GM23338 (cell line): ENCODE results near the gene LNX2. TPM values are rescaled to one million over a fixed set of nuclear protein-coding genes. Genes with fewer than 3 reads are reported as not detected.

ENCODE experiments used
- ATAC-seq: fragments of 200-7000 bp; cut with Tn5 transposase; 3 replicates; pipeline ENCODE4 v1.9.1; 2020
- DNase-seq: peaks from one replicate; pipeline ENCODE4 v3.0.0-alpha.2; 2015; ENCODE audit warnings: low spot score
- H2AFZ ChIP-seq: fragments of 200-600 bp; sonication (generic); 2 replicates; pipeline ENCODE4 v1.8.0; 2016; ENCODE audit warnings: antibody characterized with exemption, mild to moderate bottlenecking, moderate library complexity
- H3F3A ChIP-seq: fragments of 200-600 bp; sonication (generic); replicated peaks from 2 replicates; pipeline ENCODE4 v1.8.0; 2017; ENCODE audit warnings: antibody characterized with exemption, mixed run types, low read depth
- H3K27ac ChIP-seq: fragments of 200-600 bp; sonication (generic); 2 replicates; pipeline ENCODE4 v1.6.1; 2016; ENCODE audit warnings: low read depth
- H3K27me3 ChIP-seq: fragments of 200-600 bp; sonication (generic); 2 replicates; pipeline ENCODE4 v1.8.0; 2016; ENCODE audit warnings: mild to moderate bottlenecking, mixed run types, moderate library complexity; ENCODE audit not compliant: insufficient read depth
- H3K36me3 ChIP-seq: fragments of 200-600 bp; sonication (generic); 2 replicates; pipeline ENCODE4 v1.8.0; 2016; ENCODE audit warnings: mild to moderate bottlenecking; ENCODE audit not compliant: insufficient read depth
- H3K4me1 ChIP-seq: fragments of 200-600 bp; sonication (generic); 2 replicates; pipeline ENCODE4 v1.8.0; 2016; ENCODE audit warnings: mild to moderate bottlenecking, moderate library complexity; ENCODE audit not compliant: insufficient read depth
- H3K4me2 ChIP-seq: fragments of 200-600 bp; sonication (generic); 2 replicates; pipeline ENCODE4 v1.7.1; 2017; ENCODE audit warnings: mixed run types
- H3K4me3 ChIP-seq: fragments of 200-600 bp; sonication (generic); 2 replicates; pipeline ENCODE4 v1.6.1; 2016; ENCODE audit warnings: mixed run types
- H3K79me2 ChIP-seq: fragments of 200-600 bp; sonication (generic); replicated peaks from 2 replicates; pipeline ENCODE4 v1.8.0; 2017; ENCODE audit warnings: mild to moderate bottlenecking; ENCODE audit not compliant: insufficient read depth
- H3K9me2 ChIP-seq: fragments of 200-600 bp; sonication (generic); 2 replicates; pipeline ENCODE4 v1.8.0; 2017; ENCODE audit not compliant: insufficient read depth
- H4K20me1 ChIP-seq: fragments of 200-600 bp; sonication (generic); replicated peaks from 2 replicates; pipeline ENCODE4 v1.8.0; 2017; ENCODE audit warnings: mild to moderate bottlenecking; ENCODE audit not compliant: insufficient read depth
- H3K27ac Mint-ChIP-seq: 2 replicates; pipeline ENCODE4 v1.8.0; 2020; ENCODE audit warnings: inconsistent platforms, mild to moderate bottlenecking, moderate library complexity, mixed read lengths
- H3K27me3 Mint-ChIP-seq: 3 replicates; pipeline ENCODE4 v1.8.0; 2022; ENCODE audit warnings: low read depth, mild to moderate bottlenecking, moderate library complexity, mixed read lengths, inconsistent platforms; ENCODE audit not compliant: insufficient read depth, poor library complexity
- H3K36me3 Mint-ChIP-seq: 3 replicates; pipeline ENCODE4 v1.8.0; 2021; ENCODE audit warnings: low read depth, mild to moderate bottlenecking, inconsistent platforms, moderate library complexity, mixed read lengths
- H3K4me1 Mint-ChIP-seq: 3 replicates; pipeline ENCODE4 v1.8.0; 2020; ENCODE audit warnings: mild to moderate bottlenecking, inconsistent platforms, mixed read lengths
- H3K4me3 Mint-ChIP-seq: 3 replicates; pipeline ENCODE4 v1.8.0; 2021; ENCODE audit warnings: moderate library complexity, mild to moderate bottlenecking, inconsistent platforms, mixed read lengths
- H3K9me3 Mint-ChIP-seq: 3 replicates; pipeline ENCODE4 v1.8.0; 2020; ENCODE audit warnings: moderate library complexity, mild to moderate bottlenecking, inconsistent platforms, mixed read lengths
- CREB1 ChIP-seq: fragments of 250-450 bp; sonication (Bioruptor Pico); IDR thresholded peaks from 2 replicates; pipeline ENCODE4 v1.5.0; 2020; ENCODE audit warnings: low read depth, mild to moderate bottlenecking, moderate library complexity
- EZH2phosphoT487 ChIP-seq: fragments of 200-600 bp; sonication (generic); IDR thresholded peaks from one replicate; pipeline ENCODE4 v1.8.1; 2018; ENCODE audit warnings: antibody characterized with exemption; ENCODE audit not compliant: unreplicated experiment
- JUNB ChIP-seq: IDR thresholded peaks from one replicate; pipeline ENCODE4 v1.6.1; 2016; ENCODE audit warnings: antibody characterized with exemption; ENCODE audit not compliant: unreplicated experiment
- POLR2AphosphoS5 ChIP-seq: IDR thresholded peaks from 2 replicates; pipeline ENCODE4 v1.6.1; 2016; ENCODE audit warnings: antibody characterized with exemption, low read depth
- STAT1 ChIP-seq: IDR thresholded peaks from one replicate; pipeline ENCODE4 v1.6.1; 2016; ENCODE audit warnings: antibody characterized with exemption; ENCODE audit not compliant: unreplicated experiment
- ZNF114 ChIP-seq: fragments of 250-450 bp; sonication (Bioruptor Pico); IDR thresholded peaks from 2 replicates; pipeline ENCODE4 v1.5.0; 2020; ENCODE audit warnings: mild to moderate bottlenecking, moderate library complexity
- ZNF331 ChIP-seq: fragments of 250-450 bp; sonication (Bioruptor Pico); IDR thresholded peaks from 2 replicates; pipeline ENCODE4 v1.5.0; 2020; ENCODE audit warnings: low read depth, mild to moderate bottlenecking, moderate library complexity
- polyA plus RNA-seq: library from polyadenylated mRNA; unstranded; fragments of >200 nt; fragmentation: Nextera tagmentation; extraction: Ambion mirVana; gene quantifications from 2 replicates; pipeline ENCODE4 v1.2.1, GENCODE V29; 2016
- total RNA-seq: library from RNA; depleted of rRNA; stranded (reverse); fragments of >200 nt; shearing (Covaris generic); gene quantifications from 2 replicates; pipeline ENCODE4 v1.2.3, GENCODE V29; 2014
- TF ChIP-seq, protein P1 (sequence below): fragments of 250-450 bp; sonication (Bioruptor Pico); IDR thresholded peaks from 2 replicates; pipeline ENCODE4 v1.5.0; 2020; ENCODE audit warnings: mild to moderate bottlenecking, moderate library complexity
- TF ChIP-seq, protein P2 (sequence below), 2 experiments: fragments of 200-600 bp in 1 of 2; sonication (generic) in 1 of 2; conservative IDR thresholded peaks; 2 replicates each; pipeline versions ENCODE4 v1.5.1 to v1.6.1; 2016 to 2017; ENCODE audit warnings: antibody characterized with exemption in 2 of 2, low read depth in 2 of 2, mild to moderate bottlenecking in 2 of 2, moderate library complexity in 1 of 2
- TF ChIP-seq, protein P3 (sequence below): IDR thresholded peaks from one replicate; pipeline ENCODE4 v1.6.1; 2018; ENCODE audit warnings: antibody characterized with exemption; ENCODE audit not compliant: unreplicated experiment

The LNX2 gene
- total and polyA plus RNA-seq, 2 experiments from 2014 or later, result 3.7 to 18.0 TPM

DNA sequence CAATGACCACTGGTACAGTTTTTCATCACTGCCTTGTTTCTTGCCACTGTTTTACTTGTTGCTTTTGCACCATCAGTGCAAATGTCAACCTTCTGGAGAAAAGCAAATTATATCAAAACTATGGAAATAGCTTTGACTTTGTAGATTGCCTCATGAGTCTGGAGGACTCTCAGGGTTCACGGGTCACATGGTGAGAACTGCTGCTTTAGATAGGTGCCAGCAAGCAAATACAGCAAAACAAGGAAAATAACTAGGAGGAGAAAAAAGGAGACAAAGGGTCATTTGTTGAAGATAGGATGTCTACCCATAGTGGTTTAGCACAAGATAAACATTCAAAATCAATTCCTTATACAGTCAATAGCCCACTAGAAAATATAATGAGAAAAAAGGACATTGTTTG, 34.5 kb upstream of the LNX2 start (continued):
- TF ChIP-seq, protein P1, sequence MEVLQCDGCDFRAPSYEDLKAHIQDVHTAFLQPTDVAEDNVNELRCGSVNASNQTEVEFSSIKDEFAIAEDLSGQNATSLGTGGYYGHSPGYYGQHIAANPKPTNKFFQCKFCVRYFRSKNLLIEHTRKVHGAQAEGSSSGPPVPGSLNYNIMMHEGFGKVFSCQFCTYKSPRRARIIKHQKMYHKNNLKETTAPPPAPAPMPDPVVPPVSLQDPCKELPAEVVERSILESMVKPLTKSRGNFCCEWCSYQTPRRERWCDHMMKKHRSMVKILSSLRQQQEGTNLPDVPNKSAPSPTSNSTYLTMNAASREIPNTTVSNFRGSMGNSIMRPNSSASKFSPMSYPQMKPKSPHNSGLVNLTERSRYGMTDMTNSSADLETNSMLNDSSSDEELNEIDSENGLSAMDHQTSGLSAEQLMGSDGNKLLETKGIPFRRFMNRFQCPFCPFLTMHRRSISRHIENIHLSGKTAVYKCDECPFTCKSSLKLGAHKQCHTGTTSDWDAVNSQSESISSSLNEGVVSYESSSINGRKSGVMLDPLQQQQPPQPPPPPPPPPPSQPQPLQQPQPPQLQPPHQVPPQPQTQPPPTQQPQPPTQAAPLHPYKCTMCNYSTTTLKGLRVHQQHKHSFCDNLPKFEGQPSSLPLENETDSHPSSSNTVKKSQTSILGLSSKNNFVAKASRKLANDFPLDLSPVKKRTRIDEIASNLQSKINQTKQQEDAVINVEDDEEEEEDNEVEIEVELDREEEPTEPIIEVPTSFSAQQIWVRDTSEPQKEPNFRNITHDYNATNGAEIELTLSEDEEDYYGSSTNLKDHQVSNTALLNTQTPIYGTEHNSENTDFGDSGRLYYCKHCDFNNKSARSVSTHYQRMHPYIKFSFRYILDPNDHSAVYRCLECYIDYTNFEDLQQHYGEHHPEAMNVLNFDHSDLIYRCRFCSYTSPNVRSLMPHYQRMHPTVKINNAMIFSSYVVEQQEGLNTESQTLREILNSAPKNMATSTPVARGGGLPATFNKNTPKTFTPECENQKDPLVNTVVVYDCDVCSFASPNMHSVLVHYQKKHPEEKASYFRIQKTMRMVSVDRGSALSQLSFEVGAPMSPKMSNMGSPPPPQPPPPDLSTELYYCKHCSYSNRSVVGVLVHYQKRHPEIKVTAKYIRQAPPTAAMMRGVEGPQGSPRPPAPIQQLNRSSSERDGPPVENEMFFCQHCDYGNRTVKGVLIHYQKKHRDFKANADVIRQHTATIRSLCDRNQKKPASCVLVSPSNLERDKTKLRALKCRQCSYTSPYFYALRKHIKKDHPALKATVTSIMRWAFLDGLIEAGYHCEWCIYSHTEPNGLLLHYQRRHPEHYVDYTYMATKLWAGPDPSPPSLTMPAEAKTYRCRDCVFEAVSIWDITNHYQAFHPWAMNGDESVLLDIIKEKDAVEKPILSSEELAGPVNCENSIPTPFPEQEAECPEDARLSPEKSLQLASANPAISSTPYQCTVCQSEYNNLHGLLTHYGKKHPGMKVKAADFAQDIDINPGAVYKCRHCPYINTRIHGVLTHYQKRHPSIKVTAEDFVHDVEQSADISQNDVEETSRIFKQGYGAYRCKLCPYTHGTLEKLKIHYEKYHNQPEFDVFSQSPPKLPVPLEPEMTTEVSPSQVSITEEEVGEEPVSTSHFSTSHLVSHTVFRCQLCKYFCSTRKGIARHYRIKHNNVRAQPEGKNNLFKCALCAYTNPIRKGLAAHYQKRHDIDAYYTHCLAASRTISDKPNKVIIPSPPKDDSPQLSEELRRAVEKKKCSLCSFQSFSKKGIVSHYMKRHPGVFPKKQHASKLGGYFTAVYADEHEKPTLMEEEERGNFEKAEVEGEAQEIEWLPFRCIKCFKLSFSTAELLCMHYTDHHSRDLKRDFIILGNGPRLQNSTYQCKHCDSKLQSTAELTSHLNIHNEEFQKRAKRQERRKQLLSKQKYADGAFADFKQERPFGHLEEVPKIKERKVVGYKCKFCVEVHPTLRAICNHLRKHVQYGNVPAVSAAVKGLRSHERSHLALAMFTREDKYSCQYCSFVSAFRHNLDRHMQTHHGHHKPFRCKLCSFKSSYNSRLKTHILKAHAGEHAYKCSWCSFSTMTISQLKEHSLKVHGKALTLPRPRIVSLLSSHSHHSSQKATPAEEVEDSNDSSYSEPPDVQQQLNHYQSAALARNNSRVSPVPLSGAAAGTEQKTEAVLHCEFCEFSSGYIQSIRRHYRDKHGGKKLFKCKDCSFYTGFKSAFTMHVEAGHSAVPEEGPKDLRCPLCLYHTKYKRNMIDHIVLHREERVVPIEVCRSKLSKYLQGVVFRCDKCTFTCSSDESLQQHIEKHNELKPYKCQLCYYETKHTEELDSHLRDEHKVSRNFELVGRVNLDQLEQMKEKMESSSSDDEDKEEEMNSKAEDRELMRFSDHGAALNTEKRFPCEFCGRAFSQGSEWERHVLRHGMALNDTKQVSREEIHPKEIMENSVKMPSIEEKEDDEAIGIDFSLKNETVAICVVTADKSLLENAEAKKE (CRISPR knock-in tag), result no peak
- TF ChIP-seq EZH2phosphoT487 (no peak), STAT1 (no peak), CREB1 (CRISPR knock-in tag) (no peak), ZNF114 (CRISPR knock-in tag) (no peak), JUNB (no peak), ZNF331 (CRISPR knock-in tag) (no peak), POLR2AphosphoS5 (no peak)
- TF ChIP-seq, protein P2, sequence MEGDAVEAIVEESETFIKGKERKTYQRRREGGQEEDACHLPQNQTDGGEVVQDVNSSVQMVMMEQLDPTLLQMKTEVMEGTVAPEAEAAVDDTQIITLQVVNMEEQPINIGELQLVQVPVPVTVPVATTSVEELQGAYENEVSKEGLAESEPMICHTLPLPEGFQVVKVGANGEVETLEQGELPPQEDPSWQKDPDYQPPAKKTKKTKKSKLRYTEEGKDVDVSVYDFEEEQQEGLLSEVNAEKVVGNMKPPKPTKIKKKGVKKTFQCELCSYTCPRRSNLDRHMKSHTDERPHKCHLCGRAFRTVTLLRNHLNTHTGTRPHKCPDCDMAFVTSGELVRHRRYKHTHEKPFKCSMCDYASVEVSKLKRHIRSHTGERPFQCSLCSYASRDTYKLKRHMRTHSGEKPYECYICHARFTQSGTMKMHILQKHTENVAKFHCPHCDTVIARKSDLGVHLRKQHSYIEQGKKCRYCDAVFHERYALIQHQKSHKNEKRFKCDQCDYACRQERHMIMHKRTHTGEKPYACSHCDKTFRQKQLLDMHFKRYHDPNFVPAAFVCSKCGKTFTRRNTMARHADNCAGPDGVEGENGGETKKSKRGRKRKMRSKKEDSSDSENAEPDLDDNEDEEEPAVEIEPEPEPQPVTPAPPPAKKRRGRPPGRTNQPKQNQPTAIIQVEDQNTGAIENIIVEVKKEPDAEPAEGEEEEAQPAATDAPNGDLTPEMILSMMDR (conservative IDR thresholded peaks at IDR 0.05; ENCODE audit: low read depth in 2 of 2), result no peak

DNA sequence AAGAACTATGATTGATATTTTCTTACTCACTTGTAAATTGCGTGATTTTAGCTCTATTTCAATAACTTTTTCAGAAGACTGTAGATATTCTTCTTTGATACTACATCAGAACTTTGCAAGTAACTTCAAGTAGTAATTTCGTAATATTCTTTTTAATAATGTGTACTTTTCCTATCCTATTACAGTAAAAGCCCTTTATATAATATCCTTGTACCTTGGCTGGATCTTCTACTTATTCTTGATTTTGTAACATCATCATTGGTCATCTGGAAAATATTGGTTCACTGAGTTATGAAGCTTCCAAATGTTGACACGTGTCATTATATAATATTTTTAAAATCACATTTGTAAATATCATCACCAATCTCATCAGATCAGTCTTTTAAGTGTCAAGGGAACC, 33.7 kb upstream of the LNX2 start:
- ATAC-seq (no peak), DNase-seq (no peak)
- Histone ChIP-seq H3K27ac (no peak overlapping the region), H4K20me1 (peaks cover 14% of the 10 kb centered on the region), H3K27me3 (no peaks in the 10 kb centered on the region), H3K4me3 (no peak overlapping the region), H3K79me2 (0 out of 2 replicates have a peak, but pooled peaks cover 7% of the 10 kb centered on the region), H3K9me2 (no peaks in the 10 kb centered on the region), H3K4me1 (0 out of 2 replicates have a peak, but pooled peaks cover 6% of the 10 kb centered on the region), H3K4me2 (no peak overlapping the region), H3F3A (no peaks in the 10 kb centered on the region), H2AFZ (no peak overlapping the region), H3K36me3 (peaks cover 23% of the 10 kb centered on the region)
- H3K27me3 Mint-ChIP-seq, result no peaks in the 10 kb centered on the region
- H3K4me1 Mint-ChIP-seq, result peaks cover 2% of the 10 kb centered on the region; the same call in 1 of the 3 replicates
- H3K4me3 Mint-ChIP-seq, result no peak overlapping the region
- peaks cover 38% of the 10 kb centered on the region for H3K36me3 Mint-ChIP-seq
- H3K27ac Mint-ChIP-seq, result no peak overlapping the region
- peaks cover 19% of the 10 kb centered on the region for H3K9me3 Mint-ChIP-seq
- TF ChIP-seq, protein P3, sequence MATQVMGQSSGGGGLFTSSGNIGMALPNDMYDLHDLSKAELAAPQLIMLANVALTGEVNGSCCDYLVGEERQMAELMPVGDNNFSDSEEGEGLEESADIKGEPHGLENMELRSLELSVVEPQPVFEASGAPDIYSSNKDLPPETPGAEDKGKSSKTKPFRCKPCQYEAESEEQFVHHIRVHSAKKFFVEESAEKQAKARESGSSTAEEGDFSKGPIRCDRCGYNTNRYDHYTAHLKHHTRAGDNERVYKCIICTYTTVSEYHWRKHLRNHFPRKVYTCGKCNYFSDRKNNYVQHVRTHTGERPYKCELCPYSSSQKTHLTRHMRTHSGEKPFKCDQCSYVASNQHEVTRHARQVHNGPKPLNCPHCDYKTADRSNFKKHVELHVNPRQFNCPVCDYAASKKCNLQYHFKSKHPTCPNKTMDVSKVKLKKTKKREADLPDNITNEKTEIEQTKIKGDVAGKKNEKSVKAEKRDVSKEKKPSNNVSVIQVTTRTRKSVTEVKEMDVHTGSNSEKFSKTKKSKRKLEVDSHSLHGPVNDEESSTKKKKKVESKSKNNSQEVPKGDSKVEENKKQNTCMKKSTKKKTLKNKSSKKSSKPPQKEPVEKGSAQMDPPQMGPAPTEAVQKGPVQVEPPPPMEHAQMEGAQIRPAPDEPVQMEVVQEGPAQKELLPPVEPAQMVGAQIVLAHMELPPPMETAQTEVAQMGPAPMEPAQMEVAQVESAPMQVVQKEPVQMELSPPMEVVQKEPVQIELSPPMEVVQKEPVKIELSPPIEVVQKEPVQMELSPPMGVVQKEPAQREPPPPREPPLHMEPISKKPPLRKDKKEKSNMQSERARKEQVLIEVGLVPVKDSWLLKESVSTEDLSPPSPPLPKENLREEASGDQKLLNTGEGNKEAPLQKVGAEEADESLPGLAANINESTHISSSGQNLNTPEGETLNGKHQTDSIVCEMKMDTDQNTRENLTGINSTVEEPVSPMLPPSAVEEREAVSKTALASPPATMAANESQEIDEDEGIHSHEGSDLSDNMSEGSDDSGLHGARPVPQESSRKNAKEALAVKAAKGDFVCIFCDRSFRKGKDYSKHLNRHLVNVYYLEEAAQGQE, result no peak
- no peak for TF ChIP-seq CREB1 (CRISPR knock-in tag)
